RPMI7951 (cell line): ENCODE data around the gene KCTD15. TPM values are rescaled to one million over a fixed set of nuclear protein-coding genes. Genes with fewer than 3 reads are reported as not detected.

Source experiments
- DNase-seq: peaks from one replicate; pipeline ENCODE4 v3.0.0-alpha.2; 2012; ENCODE audit warnings: low read depth
- total RNA-seq: library from RNA; depleted of rRNA; stranded (reverse); fragments of >200 nt; shearing (Covaris generic); gene quantifications from 2 replicates; pipeline ENCODE4 v1.2.3, GENCODE V29; 2014

KCTD15 gene
- total RNA-seq, 1 experiment from 2014 or later = 62.4 TPM

DNA sequence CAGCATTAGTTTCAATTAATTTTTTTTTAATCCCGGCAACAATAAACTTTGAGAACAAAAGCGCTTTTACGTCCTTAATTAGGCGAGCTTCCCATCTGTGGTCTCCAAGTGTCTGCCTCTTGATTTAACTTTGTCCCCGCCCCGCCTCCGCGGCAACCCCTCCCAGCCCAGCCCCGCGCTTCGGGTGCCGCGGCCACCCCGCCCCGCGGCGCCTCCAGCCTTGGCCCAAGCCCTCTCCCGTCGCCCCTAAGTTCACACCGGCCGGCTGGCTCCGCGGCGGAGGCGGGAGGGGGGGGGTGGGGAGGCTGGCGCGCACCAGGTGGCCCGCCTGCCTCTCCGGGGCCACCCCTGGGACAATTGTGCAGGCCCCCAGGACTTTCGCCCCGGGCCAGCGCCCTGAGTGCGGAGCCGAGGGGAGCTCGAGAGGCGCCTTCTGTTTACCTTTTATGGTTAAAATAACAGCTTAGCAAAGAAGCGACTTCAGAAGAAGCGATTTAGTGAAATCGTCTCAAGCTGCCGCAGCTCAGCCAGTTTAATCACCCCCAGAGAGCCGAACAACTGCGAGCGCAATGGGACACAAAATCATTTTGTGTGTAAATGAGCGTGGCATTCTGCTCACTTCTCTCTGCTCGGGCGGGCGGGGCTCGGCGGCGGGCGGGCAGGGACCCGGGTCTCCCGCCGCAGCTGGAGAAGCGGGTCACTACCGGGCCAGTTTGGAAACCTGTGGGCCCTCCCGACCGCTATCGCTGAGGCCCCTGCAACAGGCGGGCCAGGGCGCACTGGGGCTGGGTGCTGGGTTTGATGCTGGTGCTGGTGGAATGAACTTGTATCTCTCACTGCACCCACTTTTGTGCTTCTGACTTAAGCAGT, 1.4 kb downstream of the KCTD15 start:
- peak; percentile 52 for DNase-seq

DNA sequence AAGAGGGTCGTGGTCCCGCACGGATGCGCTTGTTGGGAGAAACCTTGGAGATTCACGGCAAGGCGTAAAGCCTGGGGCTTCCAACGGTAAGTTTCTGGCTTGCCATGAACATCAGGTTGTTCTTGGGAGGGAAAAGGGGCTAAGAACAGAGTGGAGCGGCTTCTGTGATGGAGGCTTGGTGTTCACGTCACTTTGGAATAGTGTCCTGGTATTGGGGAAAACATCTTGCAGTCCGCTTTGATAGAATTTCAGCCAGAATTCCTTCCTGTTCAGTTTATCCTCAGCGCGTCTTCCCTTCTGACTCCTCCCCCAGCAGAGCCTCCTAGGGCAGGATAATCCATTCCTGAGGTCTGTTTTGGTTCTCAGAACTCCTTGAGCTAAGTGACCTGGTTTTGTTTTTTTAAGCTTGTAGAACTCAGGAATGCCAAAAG, 2.0 kb downstream of the KCTD15 start:
- no peak for DNase-seq

- no peak for DNase-seq
Measured at GRCh38 chr19:33799476-33799875, 2.8 kb downstream of the KCTD15 start.

DNA sequence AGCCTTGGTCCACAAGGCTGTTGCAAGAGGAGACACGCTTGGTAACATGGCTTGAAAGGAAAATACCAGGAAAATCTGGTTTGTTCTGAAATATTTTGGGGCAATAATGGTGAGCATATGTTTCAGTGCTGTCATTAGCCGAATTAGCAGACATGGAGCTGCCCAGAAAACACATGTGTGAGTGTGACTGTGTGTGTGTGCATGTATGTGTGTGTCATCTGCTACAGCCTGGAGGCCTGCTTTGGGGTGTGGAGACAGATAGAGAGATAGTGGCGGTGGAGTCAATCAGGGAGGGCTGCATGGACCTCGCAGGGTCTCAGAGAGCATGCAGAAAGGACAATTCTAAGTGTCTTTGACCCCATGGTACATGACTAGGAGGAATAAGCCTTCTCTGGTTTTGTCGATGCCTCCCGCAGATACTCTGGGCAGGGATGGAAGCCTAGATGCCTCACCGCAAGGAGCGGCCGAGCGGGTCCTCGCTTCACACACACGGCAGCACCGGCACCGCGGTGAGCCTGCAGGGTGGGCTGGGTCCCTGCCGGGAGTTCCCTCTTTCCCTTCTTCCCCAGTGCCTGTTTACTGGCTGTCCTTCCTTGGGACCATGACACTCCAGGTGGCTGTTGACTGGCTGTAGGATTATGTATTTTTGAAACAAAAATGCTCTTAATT, 3.5 kb downstream of the KCTD15 start:
- DNase-seq = no peak

DNA sequence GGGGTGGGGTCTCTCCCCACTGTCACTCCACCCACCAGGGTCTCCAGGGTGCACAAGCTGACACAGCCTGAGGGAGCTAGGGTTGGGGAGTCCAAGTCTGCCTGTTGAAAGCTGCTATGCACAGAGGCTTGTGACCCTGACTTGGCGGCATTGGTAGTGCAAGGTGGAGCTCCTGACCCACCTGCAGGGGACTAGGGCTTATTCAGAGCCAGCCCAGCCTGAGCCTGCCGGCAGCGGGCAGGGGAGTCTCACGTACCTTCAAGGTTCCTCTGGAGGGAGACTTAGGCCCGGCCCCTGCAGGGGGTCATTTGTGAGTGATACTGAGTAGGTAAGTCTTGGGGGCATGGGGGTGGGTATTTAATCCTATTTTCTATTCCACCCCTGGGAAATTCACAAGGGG, 4.7 kb downstream of the KCTD15 start:
- DNase-seq = no peak

- no peak for DNase-seq
Measured at GRCh38 chr19:33802001-33802400, 5.3 kb downstream of the KCTD15 start.

- DNase-seq = no peak
Measured at GRCh38 chr19:33802801-33803200, 6.1 kb downstream of the KCTD15 start.

- DNase-seq = no peak
Measured at GRCh38 chr19:33803383-33803782, 6.7 kb downstream of the KCTD15 start.

DNA sequence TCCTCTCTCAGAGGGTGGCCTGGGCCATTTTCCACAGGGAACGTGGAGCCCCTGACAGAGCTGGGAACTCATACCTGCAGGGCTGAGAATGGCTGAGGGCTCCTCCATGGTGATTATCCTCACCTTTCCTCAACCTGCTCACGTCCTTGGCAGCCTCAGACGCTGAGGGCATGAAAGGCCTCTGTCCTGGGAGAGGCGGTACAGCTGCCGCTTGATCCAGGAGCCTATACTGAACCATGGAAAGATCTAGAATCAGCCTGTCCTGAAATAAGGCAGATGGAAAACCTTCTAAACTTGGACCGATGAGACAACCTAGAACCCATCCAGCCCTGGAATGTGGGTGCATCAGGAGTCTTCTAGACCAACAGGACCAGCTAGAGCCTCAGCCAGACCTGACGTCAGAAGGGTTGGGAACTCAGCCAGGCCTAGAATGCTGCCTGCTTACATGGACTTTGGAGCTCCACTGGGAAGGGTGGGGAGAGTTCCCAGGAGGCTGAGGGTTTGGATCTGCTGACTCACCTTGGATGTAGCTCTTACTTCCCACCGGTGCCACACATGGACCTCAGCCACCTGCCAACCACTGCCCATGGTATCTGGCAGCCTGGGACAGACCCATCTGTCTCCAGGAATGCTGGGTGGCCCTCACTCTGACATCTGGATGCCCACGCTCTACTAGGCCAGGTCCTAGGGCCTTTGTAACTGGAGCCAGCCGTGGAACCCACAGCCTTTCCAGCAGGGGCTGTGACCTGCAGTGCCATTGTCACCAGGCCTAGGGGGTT, 7.5 kb downstream of the KCTD15 start:
- DNase-seq = peak; percentile 55

- no peak for DNase-seq
Measured at GRCh38 chr19:33805313-33805712, 8.6 kb downstream of the KCTD15 start.

GRCh38 chr19:33805840-33806433, 9.3 kb downstream of the KCTD15 start:
- DNase-seq = no peak

GRCh38 chr19:33806434-33806881, 9.8 kb downstream of the KCTD15 start:
- no peak for DNase-seq

- DNase-seq = no peak
Measured at GRCh38 chr19:33808399-33808798, 11.7 kb downstream of the KCTD15 start.

GRCh38 chr19:33809960-33810359, 13.3 kb downstream of the KCTD15 start:
- DNase-seq = peak; percentile 76

GRCh38 chr19:33810821-33811220, 14.2 kb downstream of the KCTD15 start:
- DNase-seq = no peak

DNA sequence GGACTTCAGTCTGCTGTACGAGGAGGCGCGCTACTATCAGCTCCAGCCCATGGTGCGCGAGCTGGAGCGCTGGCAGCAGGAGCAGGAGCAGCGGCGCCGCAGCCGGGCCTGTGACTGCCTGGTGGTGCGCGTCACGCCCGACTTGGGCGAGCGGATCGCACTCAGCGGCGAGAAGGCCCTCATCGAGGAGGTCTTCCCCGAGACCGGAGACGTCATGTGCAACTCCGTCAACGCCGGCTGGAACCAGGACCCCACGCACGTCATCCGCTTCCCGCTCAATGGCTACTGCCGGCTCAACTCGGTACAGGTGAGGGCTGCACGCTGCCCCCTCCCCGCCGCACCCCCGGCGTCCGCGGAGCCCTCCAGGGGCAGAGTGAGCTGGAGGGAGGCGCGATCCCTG, 14.6 kb downstream of the KCTD15 start:
- DNase-seq = no peak

GRCh38 chr19:33811736-33812387, 15.2 kb downstream of the KCTD15 start:
- DNase-seq = no peak

DNA sequence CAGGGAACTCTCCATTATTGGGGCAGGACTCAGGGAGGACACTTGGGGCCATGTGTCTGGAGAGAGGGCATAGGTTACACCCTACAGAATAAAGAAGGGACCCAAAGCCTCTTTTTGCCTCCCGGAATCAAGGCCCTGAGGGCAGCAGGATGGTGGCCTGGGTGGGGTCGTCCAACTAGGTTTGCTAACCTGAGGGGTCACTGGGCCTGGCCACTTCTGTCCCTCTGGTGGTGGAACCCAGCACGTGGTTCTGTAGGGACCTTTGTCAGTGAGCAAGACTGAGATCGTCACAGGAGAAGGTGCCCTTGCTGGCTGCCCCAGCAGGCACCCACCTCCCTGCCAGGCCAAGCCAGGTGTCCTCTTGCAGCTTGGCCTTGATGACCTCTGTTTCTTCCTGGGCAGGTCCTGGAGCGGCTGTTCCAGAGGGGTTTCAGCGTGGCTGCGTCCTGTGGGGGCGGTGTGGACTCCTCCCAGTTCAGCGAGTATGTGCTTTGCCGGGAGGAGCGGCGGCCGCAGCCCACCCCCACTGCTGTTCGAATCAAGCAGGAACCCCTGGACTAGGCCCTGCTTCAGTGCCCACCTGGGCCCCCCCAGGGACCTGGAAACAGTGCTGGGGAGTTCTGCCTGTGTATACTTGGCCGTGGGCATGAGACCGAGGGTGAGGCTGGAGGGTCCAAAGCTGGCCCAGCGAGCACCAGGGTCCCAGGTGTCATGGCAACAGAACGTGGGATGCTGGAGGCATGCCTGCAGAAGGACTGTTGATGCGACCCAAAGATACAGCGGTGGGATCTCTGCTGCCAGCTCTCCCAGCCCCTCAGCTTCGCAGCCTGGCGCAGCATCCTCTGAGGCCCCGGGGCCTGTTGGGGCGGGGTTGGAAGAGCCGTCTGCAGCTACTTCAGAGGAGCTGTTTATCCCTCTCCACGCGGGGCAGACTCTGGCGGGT, 16.0 kb downstream of the KCTD15 start:
- DNase-seq = no peak

DNA sequence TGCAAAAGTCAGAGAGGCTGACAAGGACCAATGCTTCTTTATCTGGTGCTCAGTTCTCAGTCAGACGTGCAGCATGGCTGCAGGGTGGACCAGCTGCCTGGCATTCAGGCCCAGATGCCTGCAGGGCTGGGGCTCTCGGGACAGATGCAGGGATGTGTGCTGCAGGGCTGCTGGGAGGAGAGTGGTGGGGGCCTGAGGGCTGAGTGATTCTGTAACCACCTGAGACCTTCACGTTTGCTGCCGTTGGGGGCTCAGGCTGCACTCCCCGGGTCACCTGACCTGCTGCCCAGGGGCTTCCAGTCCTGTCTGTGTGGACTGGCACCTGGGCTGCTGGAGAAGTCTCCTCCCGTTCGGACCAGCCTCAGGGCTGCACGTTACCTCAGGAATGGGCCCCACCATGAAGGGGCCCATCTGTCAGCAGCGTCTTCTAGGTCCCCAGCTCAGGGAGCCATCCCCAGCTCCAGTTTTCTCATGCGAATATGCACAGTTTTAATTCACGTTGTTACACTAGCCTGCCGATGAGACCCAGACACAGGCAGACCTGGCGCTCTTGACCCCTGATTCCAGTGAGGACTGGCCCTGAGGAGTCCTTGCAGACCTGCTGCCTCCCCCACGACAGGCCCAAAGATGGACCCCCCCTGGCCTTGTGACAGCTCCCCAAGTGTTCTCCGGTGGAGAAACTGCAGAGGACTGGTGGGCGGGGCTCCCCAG, 16.9 kb downstream of the KCTD15 start:
- no peak for DNase-seq
